SK-N-SH (cell line): ENCODE results near the gene EPB41L4B.

Experiments
- CTCF ChIP-seq: fragments of 200-600 bp; sonication (generic); IDR thresholded peaks from 2 replicates; pipeline ENCODE4 v1.6.1; 2017; ENCODE audit warnings: antibody characterized with exemption, mild to moderate bottlenecking, moderate library complexity
- EP300 ChIP-seq, 2 experiments: IDR thresholded peaks; 2 replicates each; pipeline versions ENCODE4 v1.4.0 to v1.6.1; 2012; ENCODE audit warnings: borderline replicate concordance in 1 of 2, low read depth in 1 of 2, low read length in 1 of 2
- EZH2phosphoT487 ChIP-seq: fragments of 200-600 bp; sonication (generic); IDR thresholded peaks from 2 replicates; pipeline ENCODE4 v1.6.1; 2017; ENCODE audit warnings: low read depth, mixed run types, mild to moderate bottlenecking, antibody characterized with exemption, moderate library complexity, borderline replicate concordance
- FOXM1 ChIP-seq: IDR thresholded peaks from 2 replicates; pipeline ENCODE4 v1.4.0; 2012; ENCODE audit warnings: low read depth, mild to moderate bottlenecking
- POLR2AphosphoS5 ChIP-seq: IDR thresholded peaks from 2 replicates; pipeline ENCODE4 v1.6.1; 2012; ENCODE audit warnings: low read depth, low read length
- RAD21 ChIP-seq: IDR thresholded peaks from 2 replicates; pipeline ENCODE4 v1.6.1; 2012; ENCODE audit warnings: mild to moderate bottlenecking, low read length
- RCOR1 ChIP-seq: fragments of 150-350 bp; IDR thresholded peaks from 2 replicates; pipeline ENCODE4 v1.6.1; 2017; ENCODE audit warnings: antibody characterized with exemption, low read length
- TEAD4 ChIP-seq: IDR thresholded peaks from 2 replicates; pipeline ENCODE4 v1.4.0; 2012; ENCODE audit warnings: mild to moderate bottlenecking, borderline replicate concordance; ENCODE audit not compliant: insufficient read depth

DNA sequence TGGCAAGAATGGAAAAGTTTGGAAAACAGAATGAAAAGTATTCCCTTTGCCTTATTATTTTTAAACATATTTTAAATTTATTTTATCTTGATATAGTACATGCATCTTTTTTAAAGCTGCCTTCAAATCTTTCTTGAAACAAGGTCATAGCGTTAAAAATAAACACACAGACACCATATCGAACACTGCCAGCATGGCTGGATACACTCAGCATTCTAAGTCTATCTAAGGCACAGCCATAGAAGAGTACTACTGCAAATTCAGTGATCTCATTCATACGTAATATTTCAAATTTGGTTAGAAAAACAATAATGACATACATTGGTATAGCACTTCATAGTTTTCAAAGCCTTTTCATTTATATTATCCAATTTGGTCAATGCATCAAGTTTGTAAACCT, 57.5 kb downstream of the EPB41L4B start:
- TF ChIP-seq EP300 (IDR thresholded peaks at IDR 0.05; ENCODE audit: borderline replicate concordance in 1 of 2, low read depth in 1 of 2, low read length in 1 of 2) (no peak), POLR2AphosphoS5 (no peak), FOXM1 (no peak), CTCF (no peak), RCOR1 (no peak), TEAD4 (no peak), RAD21 (no peak), EZH2phosphoT487 (no peak)
